ENCODE results near the gene FSHB.

DNA sequence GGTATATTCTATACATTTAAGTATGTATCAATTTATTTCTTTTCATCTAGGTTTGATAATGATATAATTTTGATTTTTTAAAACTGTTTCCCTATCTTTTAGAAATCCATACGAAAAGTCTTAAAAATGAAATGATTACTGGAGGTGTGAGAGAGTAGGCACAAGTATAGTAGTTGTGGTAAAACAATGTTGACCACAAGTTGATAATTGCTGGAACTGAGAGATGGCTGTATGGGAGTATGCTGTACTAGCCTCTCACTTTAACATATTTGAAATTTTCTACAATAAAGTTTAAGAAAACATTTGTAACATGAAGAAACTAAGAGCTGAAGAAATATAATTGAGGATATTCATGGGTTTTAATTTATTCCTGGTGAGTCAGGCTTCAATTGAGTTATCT, 30.0 kb downstream of the FSHB start:
- TF ChIP-seq EZH2 (IDR thresholded peaks at IDR 0.05; ENCODE audit: insufficient read depth, poor library complexity, severe bottlenecking) (no peak), EZH2phosphoT487 (IDR thresholded peaks at IDR 0.05; ENCODE audit: insufficient read depth, low read depth) (no peak)

All from GM23248 (cell line).